Stimulated activated CD4-positive, alpha-beta T cell treated with anti-CD3 and anti-CD28 coated beads, Interleukin-1b, Interleukin-23, amount 100 ng/mL, for 1 hour (primary cell): Measurements from ENCODE around the gene ZMYM2.
"Not testable (repeated sequence)": the region's sequence is repeated elsewhere in the genome, so short reads cannot be mapped to it uniquely, and the experiment has no call there.

Source experiments
- DNase-seq, 2 donors: peaks; one replicate each; pipeline ENCODE4 v3.0.0-alpha.2; 2020; ENCODE audit warnings: low read depth in 2 of 2

ZMYM2 gene

DNA sequence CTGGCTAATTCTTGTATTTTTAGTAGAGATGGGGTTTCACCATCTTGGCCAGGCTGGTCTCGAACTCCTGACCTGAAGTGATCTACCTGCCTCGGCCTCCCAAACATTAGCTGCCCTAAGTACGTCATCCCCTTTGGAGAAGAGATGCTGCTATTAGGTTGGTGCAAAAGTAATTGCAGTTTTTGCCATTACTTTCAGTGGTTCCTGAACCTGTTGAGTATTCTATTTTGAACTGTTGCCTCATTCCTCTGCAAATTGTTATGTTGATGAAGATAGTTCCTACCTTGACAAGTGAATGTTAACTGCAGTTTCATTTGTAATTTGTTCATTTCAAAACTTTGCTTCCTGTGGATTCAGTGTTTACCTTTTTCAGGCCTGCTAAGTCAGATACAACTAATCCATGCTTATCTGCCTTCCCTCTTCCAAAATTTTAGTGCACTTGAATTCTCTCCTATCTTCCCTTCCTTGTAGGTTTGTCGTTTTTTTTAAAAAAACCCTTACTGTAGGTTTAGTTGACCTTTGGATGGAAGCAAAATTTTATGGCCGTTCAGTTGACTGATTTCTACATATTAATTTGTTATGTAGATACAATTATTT lies 24.0 kb downstream of the ZMYM2 start:
- no peak for DNase-seq

GRCh38 chr13:19984430-19985218 lies 26.1 kb downstream of the ZMYM2 start:
- no peak for DNase-seq

DNA sequence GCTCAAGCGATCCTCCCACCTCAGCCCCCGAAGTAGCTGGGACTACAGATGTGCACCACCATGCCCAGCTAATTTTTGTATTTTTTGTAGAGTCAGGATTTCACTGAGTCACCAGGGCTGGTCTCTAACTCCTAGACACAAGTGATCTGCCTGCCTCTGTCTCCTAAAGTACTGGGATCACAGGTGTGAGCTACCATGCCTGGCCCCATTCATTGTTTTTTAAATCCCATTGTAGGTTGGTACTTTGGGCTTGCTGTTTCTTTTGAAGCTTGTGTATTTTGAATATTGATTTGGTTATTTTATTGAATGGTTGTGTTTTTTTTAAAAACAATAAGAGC lies 26.7 kb downstream of the ZMYM2 start:
- no peak for DNase-seq

GRCh38 chr13:19991531-19991930 lies 33.0 kb downstream of the ZMYM2 start:
- no peak for DNase-seq

DNA sequence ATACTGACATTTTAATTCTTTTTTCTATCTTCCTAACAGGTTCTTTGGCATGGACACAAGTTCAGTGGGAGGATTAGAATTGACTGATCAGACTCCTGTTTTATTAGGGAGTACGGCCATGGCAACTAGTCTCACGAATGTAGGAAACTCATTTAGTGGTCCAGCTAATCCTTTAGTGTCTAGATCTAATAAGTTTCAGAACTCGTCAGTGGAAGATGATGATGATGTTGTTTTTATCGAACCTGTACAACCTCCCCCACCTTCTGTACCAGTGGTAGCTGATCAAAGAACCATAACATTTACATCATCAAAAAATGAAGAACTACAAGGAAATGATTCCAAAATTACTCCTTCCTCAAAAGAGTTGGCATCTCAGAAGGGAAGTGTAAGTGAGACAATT lies 34.5 kb downstream of the ZMYM2 start:
- no peak for DNase-seq

DNA sequence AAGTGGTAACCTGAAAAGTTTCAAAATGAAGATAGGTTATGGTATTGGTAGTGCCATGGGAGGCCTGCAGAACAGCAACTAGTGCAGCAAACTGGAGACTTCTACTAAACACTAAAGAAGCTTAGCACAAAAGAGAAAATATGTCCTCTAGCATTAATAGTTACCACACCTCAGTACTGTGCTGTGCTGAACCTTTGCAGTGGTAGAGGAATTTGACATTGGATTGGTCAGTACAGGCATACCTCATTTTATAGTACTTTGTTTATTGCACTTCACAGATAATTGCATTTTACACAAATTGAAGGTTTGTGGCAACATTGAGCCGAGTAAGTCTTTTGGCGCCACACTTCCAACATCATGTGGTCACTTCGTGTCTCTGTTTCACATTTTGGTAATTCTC lies 40.4 kb downstream of the ZMYM2 start:
- no peak for DNase-seq

- no peak for DNase-seq
Measured at GRCh38 chr13:20000062-20000552, 41.6 kb downstream of the ZMYM2 start.

- no peak for DNase-seq
Measured at GRCh38 chr13:20001366-20002190, 43.1 kb downstream of the ZMYM2 start.

GRCh38 chr13:20002787-20003186 lies 44.3 kb downstream of the ZMYM2 start:
- DNase-seq, result no peak

GRCh38 chr13:20006206-20006605 lies 47.7 kb downstream of the ZMYM2 start:
- no peak for DNase-seq

DNA sequence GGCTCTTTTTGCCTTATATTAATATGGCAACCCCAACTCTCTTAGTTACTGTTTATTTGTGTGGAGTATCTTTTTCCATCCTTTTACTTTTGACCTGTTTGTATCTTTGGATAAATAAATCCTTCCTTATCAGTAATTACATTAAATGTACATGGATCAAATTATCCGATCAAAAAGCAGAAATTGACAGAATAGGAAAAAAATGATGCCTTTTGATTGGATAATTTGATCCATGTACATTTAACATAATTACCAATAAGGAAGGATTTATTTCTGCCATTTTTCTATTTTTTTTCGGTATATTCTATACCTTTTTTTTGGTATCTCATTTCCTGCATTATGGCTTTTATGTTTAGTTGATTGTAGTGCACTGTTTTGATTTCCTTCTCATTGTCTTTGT lies 57.2 kb downstream of the ZMYM2 start:
- no peak for DNase-seq

DNA sequence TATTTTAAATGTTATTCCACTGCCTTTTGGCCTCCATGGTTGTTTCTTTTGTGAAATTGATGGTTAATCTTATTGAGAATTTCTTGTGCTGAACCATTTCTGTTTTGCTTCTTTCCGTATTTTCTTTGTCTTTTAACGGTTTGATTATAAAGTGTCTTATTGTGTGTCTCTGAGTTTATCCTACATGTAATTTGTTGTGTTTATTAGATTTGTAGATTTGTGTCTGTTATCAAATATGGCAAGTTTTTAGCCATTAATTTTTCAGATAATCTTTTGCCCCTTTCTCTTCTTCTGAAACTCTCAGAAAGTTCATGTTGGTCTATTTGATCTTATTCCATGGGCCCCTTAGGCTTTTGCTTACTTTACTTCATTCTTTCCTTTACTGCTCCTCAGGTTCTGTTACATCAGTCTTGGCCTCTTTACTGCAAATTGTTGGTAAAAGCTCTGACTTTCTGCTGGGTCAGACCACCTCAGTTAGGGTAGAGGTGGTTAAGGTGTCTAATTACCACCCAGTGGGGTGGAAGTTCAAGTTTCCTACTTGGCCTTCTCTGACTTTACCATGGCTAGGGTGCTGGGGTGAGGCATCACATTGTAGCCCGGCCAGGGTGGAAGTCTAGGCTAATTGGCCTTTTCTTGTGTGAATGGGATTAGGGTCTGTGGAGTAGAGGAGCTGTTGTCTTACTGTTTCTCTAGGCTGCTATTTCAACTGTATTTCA lies 58.3 kb downstream of the ZMYM2 start:
- DNase-seq, result no peak

- no peak for DNase-seq
Measured at GRCh38 chr13:20017365-20017711, 58.8 kb downstream of the ZMYM2 start.

- no peak for DNase-seq
Measured at GRCh38 chr13:20019043-20019442, 60.5 kb downstream of the ZMYM2 start.

- no peak for DNase-seq
Measured at GRCh38 chr13:20024702-20025101, 66.2 kb downstream of the ZMYM2 start.

GRCh38 chr13:20028953-20029352 lies 70.4 kb downstream of the ZMYM2 start:
- no peak for DNase-seq

GRCh38 chr13:20033486-20033885 lies 75.0 kb downstream of the ZMYM2 start:
- no peak for DNase-seq

GRCh38 chr13:20035130-20035529 lies 76.6 kb downstream of the ZMYM2 start:
- DNase-seq, result no peak

- no peak for DNase-seq
Measured at GRCh38 chr13:20037908-20038307, 79.4 kb downstream of the ZMYM2 start.

- DNase-seq, result not testable (repeated sequence)
Measured at GRCh38 chr13:20042603-20043002, 84.1 kb downstream of the ZMYM2 start.

DNA sequence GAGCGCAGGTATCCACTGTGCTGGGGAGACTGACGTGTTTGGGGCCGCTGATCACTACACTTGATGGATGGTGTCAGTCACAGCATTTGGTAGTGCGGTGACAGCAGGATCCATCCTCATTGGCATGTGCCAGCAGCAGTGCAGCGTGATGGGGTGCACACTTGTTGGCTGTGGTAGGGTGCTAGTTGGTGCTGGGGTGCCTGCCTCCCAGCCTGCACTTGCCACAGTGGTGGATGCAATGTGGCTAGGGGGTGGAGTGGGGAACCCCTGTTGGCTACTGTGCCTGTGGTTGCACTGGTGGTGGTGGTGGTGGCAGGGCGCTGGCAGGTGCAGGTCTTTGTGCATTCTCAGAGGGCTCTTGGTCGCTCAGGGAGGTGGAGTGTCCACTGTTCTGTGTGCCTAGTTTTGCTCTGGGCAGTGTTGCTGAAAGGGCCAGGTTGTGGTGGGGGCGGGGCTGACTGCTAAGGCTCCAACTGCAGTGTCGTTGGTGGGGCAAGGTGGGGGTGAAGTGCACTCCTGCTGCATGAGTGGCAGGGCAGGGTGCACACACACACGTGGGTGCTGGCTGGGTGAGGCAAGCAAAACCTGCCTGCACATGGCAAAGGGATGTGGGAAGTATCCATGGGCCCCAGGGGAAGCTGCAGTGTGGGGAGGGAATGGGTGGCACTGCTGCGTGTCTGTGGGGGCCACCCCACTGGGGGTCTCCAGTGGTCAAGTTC lies 84.8 kb downstream of the ZMYM2 start:
- DNase-seq, result no peak
